Measurements from ENCODE around the gene SETD1B.

The SETD1B gene

DNA sequence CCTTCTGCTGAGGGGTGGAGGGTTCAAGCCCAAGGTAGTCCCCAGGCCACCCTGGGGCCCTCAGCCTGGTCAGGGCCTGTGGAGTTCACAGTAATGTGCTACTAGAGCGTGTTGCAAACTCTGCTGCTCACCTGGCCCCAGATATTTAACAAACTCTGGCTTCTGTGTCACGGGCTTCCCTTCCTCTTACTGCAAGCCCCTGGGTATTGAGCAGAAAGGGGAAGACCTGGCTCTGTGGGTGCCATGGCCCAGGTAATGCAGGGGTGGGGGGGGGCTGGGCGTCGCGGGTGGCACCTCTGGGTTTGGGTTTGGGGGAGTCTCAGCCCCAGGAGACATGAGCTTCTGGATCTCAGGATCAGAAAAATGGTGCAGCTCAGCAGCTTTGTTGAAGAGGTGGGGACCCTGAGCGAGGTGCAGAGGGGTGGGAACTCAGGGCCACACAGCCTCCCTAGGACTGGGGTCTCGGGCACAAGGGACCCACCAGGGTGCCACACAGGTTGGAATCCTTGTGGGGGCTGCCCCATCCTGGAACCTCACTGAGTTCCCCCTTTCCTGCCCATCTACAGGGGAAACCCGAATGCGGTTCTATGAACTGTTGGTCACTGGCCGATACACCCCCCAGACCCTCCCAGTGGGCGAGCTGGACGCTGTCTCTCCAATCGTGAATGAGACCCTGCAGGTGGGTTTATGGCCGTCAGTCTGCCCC is 4.0 kb downstream of the SETD1B start:
- DNase-seq (ENCODE audit: low read depth in 2 of 2) = no peak

DNA sequence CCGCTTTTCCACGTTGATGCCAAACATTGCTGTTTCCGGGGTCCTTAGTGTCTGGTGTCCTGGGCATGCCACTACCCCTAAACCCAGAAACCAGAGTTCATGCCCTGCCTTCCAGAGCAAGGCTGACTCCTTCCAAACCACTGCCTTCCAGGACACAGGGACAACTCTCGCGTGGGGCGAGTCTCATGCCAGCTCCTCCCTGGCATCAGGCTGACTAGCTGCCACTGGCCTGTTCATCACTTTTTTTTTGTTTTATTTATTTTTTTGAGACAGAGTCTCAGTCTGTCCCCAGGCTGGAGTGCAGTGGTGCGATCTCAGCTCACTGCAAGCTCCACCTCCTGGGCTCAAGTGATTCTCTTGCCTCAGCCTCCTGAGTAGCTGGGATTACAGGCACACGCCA is 4.8 kb downstream of the SETD1B start:
- DNase-seq (ENCODE audit: low read depth in 2 of 2) = no peak

DNA sequence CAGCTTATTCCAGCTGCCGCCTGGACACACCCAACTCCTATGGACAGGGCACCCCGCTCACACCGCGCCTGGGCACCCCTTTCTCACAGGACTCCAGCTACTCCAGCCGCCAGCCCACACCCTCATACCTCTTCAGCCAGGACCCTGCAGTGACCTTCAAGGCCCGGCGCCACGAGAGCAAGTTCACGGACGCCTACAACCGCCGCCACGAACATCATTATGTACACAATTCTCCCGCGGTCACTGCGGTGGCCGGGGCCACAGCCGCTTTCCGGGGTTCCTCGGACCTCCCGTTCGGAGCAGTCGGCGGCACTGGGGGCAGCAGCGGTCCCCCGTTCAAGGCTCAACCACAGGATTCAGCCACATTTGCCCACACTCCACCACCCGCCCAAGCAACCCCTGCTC is 5.9 kb downstream of the SETD1B start:
- no peak for DNase-seq (ENCODE audit: low read depth in 2 of 2)

DNA sequence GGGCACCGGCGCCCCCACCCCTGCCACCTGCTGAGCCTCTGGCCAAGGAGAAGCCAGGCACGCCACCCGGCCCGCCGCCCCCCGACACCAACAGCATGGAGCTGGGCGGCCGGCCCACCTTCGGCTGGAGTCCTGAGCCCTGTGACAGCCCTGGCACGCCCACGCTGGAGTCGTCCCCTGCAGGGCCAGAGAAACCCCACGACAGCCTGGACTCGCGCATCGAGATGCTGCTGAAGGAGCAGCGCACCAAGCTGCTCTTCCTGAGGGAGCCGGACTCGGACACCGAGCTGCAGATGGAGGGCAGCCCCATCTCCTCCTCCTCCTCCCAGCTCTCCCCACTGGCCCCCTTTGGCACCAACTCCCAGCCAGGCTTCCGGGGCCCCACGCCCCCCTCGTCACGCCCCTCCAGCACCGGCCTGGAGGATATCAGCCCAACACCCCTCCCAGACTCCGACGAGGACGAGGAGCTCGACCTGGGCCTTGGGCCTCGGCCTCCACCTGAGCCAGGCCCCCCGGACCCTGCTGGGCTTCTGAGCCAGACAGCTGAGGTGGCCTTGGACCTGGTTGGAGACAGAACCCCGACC is 6.5 kb downstream of the SETD1B start:
- DNase-seq (ENCODE audit: low read depth in 2 of 2) = no peak

DNA sequence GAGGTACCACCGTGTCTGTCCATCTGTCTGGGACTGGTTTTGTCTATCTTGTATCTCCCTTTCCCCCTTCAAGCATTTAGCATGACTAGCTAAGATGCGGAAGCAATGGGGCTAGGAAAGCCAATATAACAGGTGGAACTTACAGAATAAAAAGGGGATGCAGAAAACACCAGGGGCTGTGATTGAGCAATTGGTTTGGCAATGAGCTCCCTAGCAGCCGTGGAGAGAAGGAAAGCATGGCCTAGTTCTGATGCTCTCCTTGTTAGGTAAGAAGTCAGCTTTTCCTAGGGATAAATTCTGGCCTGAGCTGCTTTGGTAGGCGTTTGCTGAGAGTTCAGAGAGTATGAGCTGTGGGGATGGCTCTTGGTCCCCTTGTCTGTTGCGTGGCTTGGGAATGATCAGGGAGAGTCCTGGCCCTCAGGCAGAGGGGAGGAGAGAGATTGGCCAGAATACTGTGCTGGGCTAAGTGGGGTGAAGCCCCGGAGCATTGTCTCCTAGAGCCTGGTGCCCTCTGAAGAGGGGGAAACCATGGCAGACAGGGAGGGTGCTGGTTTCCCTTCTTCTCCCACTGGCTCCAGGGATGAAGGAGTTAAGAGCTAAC is 7.1 kb downstream of the SETD1B start:
- no peak for DNase-seq (ENCODE audit: low read depth in 2 of 2)

DNA sequence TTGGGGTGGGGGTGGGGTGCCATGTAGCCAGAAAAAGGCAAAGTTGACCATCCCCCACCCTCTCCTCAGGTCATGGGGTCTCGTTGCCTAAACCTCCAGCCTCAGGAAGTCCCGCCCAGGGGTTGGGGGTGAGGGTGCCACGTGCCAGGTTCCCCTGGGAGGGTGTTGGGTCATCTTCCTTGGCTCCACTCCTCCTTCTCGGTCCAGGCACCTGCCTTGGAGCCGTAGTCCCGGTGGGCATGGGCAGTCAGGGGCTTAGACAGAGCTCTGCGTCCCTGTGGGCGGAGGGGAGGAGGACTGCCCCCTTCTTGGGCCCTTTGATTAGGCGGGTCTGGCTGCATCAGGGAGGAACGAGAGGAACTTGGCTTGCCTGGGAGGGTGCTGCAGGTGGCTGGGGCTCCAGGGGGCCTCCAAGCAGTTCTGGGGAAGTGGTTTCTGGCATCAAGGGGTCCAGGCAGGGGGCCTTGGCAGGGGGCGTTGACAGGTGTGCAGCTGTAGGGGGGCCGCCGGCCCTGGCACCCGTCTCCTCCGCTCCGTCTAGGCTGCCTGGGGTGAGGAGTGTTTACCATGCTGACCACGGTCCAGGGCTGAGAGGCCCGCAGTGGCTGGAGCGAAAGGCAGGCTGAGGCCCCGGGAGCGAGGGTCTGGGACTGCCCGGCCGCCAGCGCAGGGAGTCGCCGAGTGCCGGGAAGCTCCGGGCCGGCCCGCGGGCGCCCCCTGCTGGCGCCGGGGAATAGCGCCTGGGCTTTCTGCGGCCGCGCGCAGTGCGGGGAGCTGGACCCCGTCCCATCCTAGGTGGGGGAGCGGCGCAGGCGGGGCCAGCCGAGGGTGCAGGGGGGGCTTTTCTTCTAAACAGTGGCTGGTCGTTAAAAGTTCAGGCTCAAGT is 7.9 kb downstream of the SETD1B start:
- no peak for DNase-seq (ENCODE audit: low read depth in 2 of 2)

DNA sequence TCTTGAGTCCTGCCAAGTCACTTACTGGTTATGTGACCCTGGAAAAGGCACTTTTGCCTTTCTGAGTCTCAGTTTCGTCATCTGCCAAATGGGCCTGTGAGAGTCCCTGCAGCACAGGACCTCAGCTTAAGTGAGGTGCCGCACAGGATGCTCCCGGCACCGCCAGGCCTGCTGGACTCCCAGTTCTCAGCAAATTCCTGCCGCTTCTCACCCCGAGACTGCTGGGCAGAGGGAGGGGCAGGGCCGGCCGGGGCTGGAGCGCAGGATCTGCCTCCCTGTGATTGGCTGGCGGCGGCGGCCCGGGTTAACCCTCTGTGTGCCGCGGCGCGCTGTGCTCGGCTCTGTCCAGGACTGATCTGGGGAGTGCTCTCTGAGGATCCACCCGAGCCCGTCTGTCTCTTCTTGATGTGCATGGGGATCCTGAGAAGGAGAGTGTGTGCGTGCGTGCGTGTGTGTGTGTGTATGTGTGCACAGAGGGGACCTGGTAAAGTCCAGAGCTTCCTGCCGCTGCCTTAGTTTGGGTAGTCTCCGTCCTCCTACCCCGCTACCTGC is 8.6 kb downstream of the SETD1B start:
- DNase-seq (ENCODE audit: low read depth in 2 of 2) = no peak

DNA sequence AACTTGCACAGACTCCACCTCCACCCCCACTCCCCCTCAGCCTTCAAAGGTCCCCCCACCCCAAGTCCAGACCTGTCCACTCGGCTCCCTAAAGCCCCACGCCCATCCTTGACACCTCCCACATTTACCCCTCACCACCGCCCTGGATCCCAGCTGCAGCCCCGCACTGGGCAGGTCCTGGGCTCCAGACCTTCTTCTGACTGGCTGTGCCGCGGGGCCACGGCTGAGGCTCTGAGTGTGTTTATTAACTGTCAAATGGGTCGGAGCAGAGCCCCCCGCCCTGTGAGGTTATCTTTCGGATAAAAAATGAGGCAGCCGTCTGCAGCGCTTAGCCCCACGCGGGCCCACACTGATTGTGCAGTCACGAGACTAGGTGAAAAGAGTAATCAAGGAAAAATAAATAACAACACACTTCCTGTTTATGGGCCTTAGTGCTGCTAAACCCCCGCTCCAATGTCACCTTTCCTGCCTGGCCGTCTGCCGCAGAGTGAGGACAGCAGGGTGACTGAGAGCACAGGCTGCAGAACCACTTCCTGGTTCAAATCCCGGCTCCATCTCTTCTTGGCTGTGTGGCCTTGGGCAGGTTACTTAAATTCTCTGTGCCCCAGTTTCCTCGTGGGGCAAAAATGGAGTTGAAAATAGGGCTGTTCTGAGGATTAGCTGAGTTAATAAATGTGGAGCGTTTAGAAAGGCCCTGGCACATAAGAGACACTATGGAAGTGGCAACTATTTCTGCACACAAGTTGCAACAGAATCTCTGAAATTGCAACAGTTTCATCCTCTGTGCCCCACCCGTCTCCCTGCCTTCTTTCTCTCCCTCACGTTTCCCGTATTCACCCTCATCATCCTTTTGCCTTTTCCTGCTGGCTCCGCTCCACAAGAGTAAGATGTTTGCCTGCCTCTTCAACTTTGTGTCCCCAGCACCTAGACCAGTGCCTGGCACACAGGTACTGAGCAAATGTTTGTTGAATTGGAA is 9.4 kb downstream of the SETD1B start:
- DNase-seq (ENCODE audit: low read depth in 2 of 2) = no peak

DNA sequence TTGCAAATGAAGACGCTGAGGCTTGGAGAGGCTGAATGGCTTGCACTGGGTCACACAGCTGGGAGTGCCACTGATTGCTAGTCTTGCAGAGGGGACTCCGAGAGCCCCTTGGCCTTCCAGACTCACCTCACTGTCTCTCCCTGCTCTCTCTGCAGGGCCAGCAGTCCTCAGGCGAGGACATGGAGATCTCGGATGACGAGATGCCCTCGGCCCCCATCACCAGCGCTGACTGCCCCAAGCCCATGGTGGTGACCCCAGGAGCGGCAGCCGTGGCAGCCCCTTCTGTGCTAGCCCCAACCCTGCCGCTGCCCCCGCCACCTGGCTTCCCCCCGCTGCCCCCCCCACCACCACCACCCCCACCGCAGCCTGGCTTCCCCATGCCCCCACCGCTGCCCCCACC is 10.1 kb downstream of the SETD1B start:
- no peak for DNase-seq (ENCODE audit: low read depth in 2 of 2)

DNA sequence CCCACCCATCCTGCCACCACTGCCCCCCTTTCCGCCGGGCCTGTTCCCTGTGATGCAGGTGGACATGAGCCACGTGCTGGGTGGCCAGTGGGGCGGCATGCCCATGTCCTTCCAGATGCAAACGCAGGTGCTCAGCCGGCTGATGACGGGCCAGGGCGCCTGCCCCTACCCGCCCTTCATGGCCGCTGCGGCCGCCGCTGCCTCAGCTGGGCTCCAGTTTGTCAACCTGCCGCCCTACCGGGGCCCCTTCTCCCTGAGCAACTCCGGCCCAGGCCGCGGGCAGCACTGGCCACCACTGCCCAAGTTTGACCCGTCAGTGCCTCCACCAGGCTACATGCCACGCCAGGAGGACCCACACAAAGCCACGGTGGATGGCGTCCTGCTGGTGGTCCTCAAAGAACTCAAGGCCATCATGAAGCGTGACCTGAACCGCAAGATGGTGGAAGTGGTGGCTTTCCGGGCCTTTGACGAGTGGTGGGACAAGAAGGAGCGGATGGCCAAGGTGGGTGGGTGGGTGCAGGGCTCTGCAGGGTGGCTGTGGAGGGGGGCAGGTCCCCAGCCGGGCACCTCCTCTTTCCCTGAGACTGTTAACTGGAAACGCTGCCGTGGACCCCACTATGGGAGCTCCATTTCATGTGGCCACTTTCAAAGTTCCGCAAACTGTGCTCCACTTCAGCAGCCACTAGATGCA is 10.8 kb downstream of the SETD1B start:
- DNase-seq (ENCODE audit: low read depth in 2 of 2) = no peak

DNA sequence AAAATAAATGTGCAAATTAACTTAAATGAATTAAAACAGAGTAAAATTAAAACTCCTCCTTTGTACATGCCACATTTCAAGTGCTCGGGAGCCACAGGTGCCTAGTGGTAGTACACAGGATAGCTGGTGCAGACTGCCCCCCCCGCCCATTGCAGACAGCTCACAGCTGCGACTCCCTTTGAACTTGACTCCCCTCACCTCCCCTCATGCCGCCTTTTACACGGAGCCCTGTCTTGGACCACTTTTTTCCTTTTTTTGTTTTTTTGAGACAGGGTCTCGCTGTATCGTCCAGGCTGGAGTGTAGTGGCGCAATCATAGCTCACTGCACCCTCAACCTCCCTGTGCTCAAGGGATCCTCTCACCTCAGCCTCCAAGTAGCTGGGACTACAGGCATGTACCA is 11.5 kb downstream of the SETD1B start:
- DNase-seq (ENCODE audit: low read depth in 2 of 2) = no peak

DNA sequence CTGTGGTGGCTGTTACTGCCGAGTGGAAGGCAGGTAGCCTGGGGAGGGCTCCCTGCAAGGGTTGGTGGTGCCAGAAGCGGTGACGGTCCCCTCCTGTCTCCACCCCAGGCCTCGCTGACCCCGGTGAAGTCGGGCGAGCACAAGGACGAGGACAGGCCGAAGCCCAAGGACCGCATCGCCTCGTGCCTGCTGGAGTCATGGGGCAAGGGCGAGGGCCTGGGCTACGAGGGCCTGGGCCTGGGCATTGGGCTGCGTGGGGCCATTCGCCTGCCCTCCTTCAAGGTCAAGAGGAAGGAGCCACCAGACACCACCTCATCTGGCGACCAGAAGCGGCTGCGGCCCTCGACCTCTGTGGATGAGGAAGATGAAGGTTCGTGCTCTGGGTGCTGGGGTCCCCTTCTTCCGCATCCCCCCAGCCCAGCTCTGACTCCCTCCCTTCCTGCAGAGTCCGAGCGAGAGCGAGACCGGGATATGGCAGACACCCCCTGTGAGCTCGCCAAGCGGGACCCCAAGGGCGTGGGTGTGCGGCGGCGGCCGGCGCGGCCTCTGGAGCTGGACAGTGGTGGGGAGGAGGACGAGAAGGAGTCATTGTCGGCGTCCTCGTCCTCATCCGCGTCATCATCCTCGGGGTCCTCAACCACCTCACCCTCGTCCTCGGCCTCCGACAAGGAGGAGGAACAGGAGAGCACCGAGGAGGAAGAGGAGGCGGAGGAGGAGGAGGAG is 13.3 kb downstream of the SETD1B start:
- no peak for DNase-seq (ENCODE audit: low read depth in 2 of 2)

DNA sequence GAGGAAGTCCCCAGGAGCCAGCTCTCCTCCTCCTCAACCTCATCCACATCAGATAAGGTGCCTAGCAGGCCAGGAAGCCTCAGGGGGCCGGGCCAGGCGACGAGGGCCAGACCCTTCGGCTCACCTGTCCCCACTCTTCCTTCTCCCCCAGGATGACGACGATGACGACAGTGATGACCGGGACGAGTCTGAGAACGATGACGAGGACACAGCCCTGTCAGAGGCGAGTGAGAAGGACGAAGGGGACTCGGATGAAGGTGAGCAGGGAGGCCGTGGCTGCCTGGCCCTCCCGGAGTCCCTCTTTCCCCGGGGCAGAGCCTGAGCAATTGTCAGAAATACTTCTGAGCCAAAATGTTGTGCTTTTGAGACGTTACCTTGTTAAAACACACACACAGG is 13.8 kb downstream of the SETD1B start:
- no peak for DNase-seq (ENCODE audit: low read depth in 2 of 2)

DNA sequence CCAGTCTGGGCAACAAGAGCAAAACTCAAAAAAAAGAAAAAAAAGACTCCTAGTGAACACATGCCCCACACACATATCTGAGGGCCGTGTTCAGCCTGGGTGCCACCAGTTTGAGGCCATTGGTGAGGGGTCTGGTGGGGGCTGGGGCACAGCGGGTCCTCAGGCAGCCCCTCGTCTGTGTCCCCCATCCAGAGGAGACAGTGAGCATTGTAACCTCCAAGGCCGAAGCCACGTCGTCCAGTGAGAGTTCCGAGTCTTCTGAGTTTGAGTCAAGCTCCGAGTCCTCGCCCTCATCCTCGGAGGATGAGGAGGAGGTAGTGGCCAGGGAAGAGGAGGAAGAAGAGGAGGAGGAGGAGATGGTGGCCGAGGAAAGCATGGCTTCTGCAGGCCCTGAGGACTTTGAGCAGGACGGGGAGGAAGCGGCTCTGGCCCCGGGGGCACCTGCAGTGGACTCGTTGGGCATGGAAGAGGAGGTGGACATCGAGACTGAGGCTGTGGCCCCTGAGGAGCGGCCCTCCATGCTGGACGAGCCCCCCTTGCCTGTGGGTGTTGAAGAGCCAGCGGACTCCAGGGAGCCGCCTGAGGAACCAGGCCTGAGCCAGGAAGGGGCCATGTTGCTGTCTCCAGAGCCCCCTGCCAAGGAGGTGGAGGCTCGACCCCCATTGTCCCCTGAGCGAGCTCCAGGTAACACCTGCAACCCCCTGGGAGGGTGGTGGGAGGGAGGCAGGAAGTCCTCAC is 15.6 kb downstream of the SETD1B start:
- DNase-seq (ENCODE audit: low read depth in 2 of 2) = no peak

DNA sequence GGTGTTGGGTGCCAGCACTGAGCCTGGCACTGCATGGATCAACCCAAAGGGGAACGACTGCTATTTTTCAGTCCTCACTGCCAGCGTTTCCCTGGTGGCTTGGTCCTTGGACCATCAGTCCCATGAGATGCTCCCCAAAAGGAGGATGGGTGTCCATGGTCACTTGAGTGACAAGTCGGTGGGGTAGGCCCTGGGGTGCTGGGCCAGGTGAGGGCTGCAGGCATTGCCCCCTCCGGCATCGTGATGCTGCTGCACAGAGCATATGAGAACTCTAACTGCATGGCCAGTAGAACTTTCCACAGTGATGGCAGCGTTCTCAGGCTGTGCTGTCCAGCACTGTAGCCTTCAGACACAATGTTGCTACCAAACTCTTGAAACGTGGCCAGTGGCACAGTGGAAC is 16.2 kb downstream of the SETD1B start:
- no peak for DNase-seq (ENCODE audit: low read depth in 2 of 2)

DNA sequence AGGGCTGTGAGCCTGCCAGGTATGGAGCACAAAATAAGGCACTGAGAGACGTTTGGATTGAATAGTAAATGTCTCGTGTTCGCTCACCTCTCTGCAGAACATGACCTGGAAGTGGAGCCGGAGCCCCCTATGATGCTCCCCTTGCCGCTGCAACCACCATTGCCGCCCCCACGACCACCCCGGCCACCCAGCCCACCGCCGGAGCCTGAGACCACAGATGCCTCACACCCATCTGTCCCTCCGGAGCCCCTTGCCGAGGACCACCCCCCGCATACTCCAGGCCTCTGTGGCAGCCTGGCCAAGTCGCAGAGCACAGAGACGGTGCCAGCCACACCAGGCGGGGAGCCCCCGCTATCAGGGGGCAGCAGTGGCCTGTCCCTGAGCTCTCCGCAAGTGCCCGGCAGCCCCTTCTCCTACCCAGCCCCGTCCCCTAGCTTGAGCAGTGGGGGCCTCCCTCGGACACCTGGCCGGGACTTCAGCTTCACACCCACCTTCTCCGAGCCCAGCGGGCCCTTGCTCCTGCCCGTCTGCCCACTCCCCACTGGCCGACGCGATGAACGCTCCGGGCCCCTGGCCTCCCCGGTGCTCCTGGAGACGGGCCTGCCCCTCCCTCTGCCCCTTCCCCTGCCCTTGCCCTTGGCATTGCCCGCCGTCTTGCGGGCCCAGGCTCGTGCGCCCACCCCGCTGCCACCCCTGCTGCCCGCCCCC is 18.7 kb downstream of the SETD1B start:
- DNase-seq (ENCODE audit: low read depth in 2 of 2) = no peak

DNA sequence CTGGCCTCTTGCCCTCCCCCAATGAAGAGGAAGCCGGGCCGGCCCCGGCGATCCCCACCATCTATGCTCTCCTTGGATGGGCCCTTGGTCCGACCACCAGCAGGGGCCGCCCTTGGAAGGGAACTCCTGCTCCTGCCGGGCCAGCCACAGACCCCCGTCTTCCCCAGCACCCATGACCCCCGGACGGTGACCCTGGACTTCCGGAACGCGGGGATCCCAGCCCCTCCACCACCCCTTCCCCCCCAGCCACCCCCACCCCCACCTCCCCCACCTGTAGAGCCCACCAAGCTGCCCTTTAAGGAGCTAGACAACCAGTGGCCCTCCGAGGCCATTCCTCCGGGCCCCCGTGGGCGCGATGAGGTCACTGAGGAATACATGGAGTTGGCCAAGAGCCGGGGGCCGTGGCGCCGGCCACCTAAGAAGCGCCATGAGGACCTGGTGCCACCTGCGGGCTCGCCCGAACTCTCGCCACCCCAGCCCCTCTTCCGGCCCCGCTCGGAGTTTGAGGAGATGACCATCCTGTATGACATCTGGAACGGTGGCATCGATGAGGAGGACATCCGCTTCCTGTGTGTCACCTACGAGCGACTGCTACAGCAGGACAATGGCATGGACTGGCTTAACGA is 19.4 kb downstream of the SETD1B start:
- DNase-seq (ENCODE audit: low read depth in 2 of 2) = no peak

DNA sequence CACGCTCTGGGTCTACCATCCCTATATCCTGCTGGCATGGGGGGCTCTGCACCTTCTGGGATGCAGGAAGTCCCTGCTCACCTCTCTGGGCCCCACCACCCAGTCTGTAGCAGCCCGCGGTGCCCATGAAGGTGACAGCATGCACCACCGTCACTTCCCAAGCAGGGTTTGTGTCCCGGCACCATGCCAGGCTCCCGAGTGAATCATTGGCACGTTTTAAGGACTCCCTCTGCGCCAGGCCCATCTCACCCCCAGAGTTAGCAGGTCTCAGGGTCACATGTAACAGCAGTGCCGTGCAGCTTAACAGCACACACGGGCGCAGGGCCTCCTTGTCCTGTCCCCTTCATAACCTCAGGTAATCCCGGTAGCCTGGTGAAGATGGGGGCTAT is 19.9 kb downstream of the SETD1B start:
- no peak for DNase-seq (ENCODE audit: low read depth in 2 of 2)
